GM23338 (cell line): ENCODE measurements around the gene GPD1L. TPM values are rescaled to one million over a fixed set of nuclear protein-coding genes. Genes with fewer than 3 reads are reported as not detected.

Experiments used
- ATAC-seq: fragments of 200-7000 bp; cut with Tn5 transposase; 3 replicates; pipeline ENCODE4 v1.9.1; 2020
- DNase-seq: peaks from one replicate; pipeline ENCODE4 v3.0.0-alpha.2; 2015; ENCODE audit warnings: low spot score
- H2AFZ ChIP-seq: fragments of 200-600 bp; sonication (generic); 2 replicates; pipeline ENCODE4 v1.8.0; 2016; ENCODE audit warnings: antibody characterized with exemption, mild to moderate bottlenecking, moderate library complexity
- H3F3A ChIP-seq: fragments of 200-600 bp; sonication (generic); replicated peaks from 2 replicates; pipeline ENCODE4 v1.8.0; 2017; ENCODE audit warnings: antibody characterized with exemption, mixed run types, low read depth
- H3K27ac ChIP-seq: fragments of 200-600 bp; sonication (generic); 2 replicates; pipeline ENCODE4 v1.6.1; 2016; ENCODE audit warnings: low read depth
- H3K27me3 ChIP-seq: fragments of 200-600 bp; sonication (generic); 2 replicates; pipeline ENCODE4 v1.8.0; 2016; ENCODE audit warnings: mild to moderate bottlenecking, mixed run types, moderate library complexity; ENCODE audit not compliant: insufficient read depth
- H3K36me3 ChIP-seq: fragments of 200-600 bp; sonication (generic); 2 replicates; pipeline ENCODE4 v1.8.0; 2016; ENCODE audit warnings: mild to moderate bottlenecking; ENCODE audit not compliant: insufficient read depth
- H3K4me1 ChIP-seq: fragments of 200-600 bp; sonication (generic); 2 replicates; pipeline ENCODE4 v1.8.0; 2016; ENCODE audit warnings: mild to moderate bottlenecking, moderate library complexity; ENCODE audit not compliant: insufficient read depth
- H3K4me2 ChIP-seq: fragments of 200-600 bp; sonication (generic); 2 replicates; pipeline ENCODE4 v1.7.1; 2017; ENCODE audit warnings: mixed run types
- H3K4me3 ChIP-seq: fragments of 200-600 bp; sonication (generic); 2 replicates; pipeline ENCODE4 v1.6.1; 2016; ENCODE audit warnings: mixed run types
- H3K79me2 ChIP-seq: fragments of 200-600 bp; sonication (generic); replicated peaks from 2 replicates; pipeline ENCODE4 v1.8.0; 2017; ENCODE audit warnings: mild to moderate bottlenecking; ENCODE audit not compliant: insufficient read depth
- H3K9me2 ChIP-seq: fragments of 200-600 bp; sonication (generic); 2 replicates; pipeline ENCODE4 v1.8.0; 2017; ENCODE audit not compliant: insufficient read depth
- H4K20me1 ChIP-seq: fragments of 200-600 bp; sonication (generic); replicated peaks from 2 replicates; pipeline ENCODE4 v1.8.0; 2017; ENCODE audit warnings: mild to moderate bottlenecking; ENCODE audit not compliant: insufficient read depth
- H3K27ac Mint-ChIP-seq: 2 replicates; pipeline ENCODE4 v1.8.0; 2020; ENCODE audit warnings: inconsistent platforms, mild to moderate bottlenecking, moderate library complexity, mixed read lengths
- H3K27me3 Mint-ChIP-seq: 3 replicates; pipeline ENCODE4 v1.8.0; 2022; ENCODE audit warnings: low read depth, mild to moderate bottlenecking, moderate library complexity, mixed read lengths, inconsistent platforms; ENCODE audit not compliant: insufficient read depth, poor library complexity
- H3K36me3 Mint-ChIP-seq: 3 replicates; pipeline ENCODE4 v1.8.0; 2021; ENCODE audit warnings: low read depth, mild to moderate bottlenecking, inconsistent platforms, moderate library complexity, mixed read lengths
- H3K4me1 Mint-ChIP-seq: 3 replicates; pipeline ENCODE4 v1.8.0; 2020; ENCODE audit warnings: mild to moderate bottlenecking, inconsistent platforms, mixed read lengths
- H3K4me3 Mint-ChIP-seq: 3 replicates; pipeline ENCODE4 v1.8.0; 2021; ENCODE audit warnings: moderate library complexity, mild to moderate bottlenecking, inconsistent platforms, mixed read lengths
- H3K9me3 Mint-ChIP-seq: 3 replicates; pipeline ENCODE4 v1.8.0; 2020; ENCODE audit warnings: moderate library complexity, mild to moderate bottlenecking, inconsistent platforms, mixed read lengths
- CREB1 ChIP-seq: fragments of 250-450 bp; sonication (Bioruptor Pico); IDR thresholded peaks from 2 replicates; pipeline ENCODE4 v1.5.0; 2020; ENCODE audit warnings: low read depth, mild to moderate bottlenecking, moderate library complexity
- CTCF ChIP-seq, 2 experiments: fragments of 200-600 bp in 1 of 2; sonication (generic) in 1 of 2; conservative IDR thresholded peaks; 2 replicates each; pipeline versions ENCODE4 v1.5.1 to v1.6.1; 2016 to 2017; ENCODE audit warnings: antibody characterized with exemption in 2 of 2, low read depth in 2 of 2, mild to moderate bottlenecking in 2 of 2, moderate library complexity in 1 of 2
- ETS1 ChIP-seq: IDR thresholded peaks from 2 replicates; pipeline ENCODE4 v1.6.1; 2016; ENCODE audit warnings: antibody characterized with exemption
- EZH2phosphoT487 ChIP-seq: fragments of 200-600 bp; sonication (generic); IDR thresholded peaks from one replicate; pipeline ENCODE4 v1.8.1; 2018; ENCODE audit warnings: antibody characterized with exemption; ENCODE audit not compliant: unreplicated experiment
- JUNB ChIP-seq: IDR thresholded peaks from one replicate; pipeline ENCODE4 v1.6.1; 2016; ENCODE audit warnings: antibody characterized with exemption; ENCODE audit not compliant: unreplicated experiment
- NANOG ChIP-seq: IDR thresholded peaks from 2 replicates; pipeline ENCODE4 v1.6.1; 2016; ENCODE audit warnings: antibody characterized with exemption, borderline replicate concordance
- POLR2AphosphoS5 ChIP-seq: IDR thresholded peaks from 2 replicates; pipeline ENCODE4 v1.6.1; 2016; ENCODE audit warnings: antibody characterized with exemption, low read depth
- STAT1 ChIP-seq: IDR thresholded peaks from one replicate; pipeline ENCODE4 v1.6.1; 2016; ENCODE audit warnings: antibody characterized with exemption; ENCODE audit not compliant: unreplicated experiment
- ZNF114 ChIP-seq: fragments of 250-450 bp; sonication (Bioruptor Pico); IDR thresholded peaks from 2 replicates; pipeline ENCODE4 v1.5.0; 2020; ENCODE audit warnings: mild to moderate bottlenecking, moderate library complexity
- ZNF462 ChIP-seq: fragments of 250-450 bp; sonication (Bioruptor Pico); IDR thresholded peaks from 2 replicates; pipeline ENCODE4 v1.5.0; 2020; ENCODE audit warnings: mild to moderate bottlenecking, moderate library complexity
- polyA plus RNA-seq: library from polyadenylated mRNA; unstranded; fragments of >200 nt; fragmentation: Nextera tagmentation; extraction: Ambion mirVana; gene quantifications from 2 replicates; pipeline ENCODE4 v1.2.1, GENCODE V29; 2016
- total RNA-seq: library from RNA; depleted of rRNA; stranded (reverse); fragments of >200 nt; shearing (Covaris generic); gene quantifications from 2 replicates; pipeline ENCODE4 v1.2.3, GENCODE V29; 2014

GPD1L gene
- total and polyA plus RNA-seq, 2 experiments from 2014 or later, result 2.0 to 6.4 TPM

GRCh38 chr3:32200490-32200889 is 94.1 kb downstream of the GPD1L start (continued):
- no peak for TF ChIP-seq NANOG
- TF ChIP-seq JUNB, result no peak
- no peak for TF ChIP-seq POLR2AphosphoS5

- Histone ChIP-seq H3K27me3 (no peaks in the 10 kb centered on the region), H3K79me2 (no peaks in the 10 kb centered on the region), H2AFZ (0 out of 2 replicates have a peak overlapping the region, but pooled peaks have one; percentile 18), H3K9me2 (no peaks in the 10 kb centered on the region; the same call in 1 of the 2 replicates), H3K4me3 (no peak overlapping the region), H3F3A (no peaks in the 10 kb centered on the region), H3K4me1 (no peaks in the 10 kb centered on the region), H4K20me1 (no peaks in the 10 kb centered on the region), H3K27ac (no peak overlapping the region), H3K4me2 (no peak overlapping the region), H3K36me3 (no peaks in the 10 kb centered on the region)
- no peak overlapping the region for H3K4me3 Mint-ChIP-seq
- no peak for ATAC-seq
- no peak for DNase-seq
- H3K27me3 Mint-ChIP-seq, result no peaks in the 10 kb centered on the region
- H3K36me3 Mint-ChIP-seq, result no peaks in the 10 kb centered on the region
- H3K9me3 Mint-ChIP-seq, result no peaks in the 10 kb centered on the region
- H3K27ac Mint-ChIP-seq, result no peak overlapping the region
- no peaks in the 10 kb centered on the region; the same call in 2 of the 3 replicates for H3K4me1 Mint-ChIP-seq
- TF ChIP-seq CREB1 (CRISPR knock-in tag) (no peak), STAT1 (no peak), NANOG (no peak), EZH2phosphoT487 (no peak), ZNF114 (CRISPR knock-in tag) (no peak), CTCF (conservative IDR thresholded peaks at IDR 0.05; ENCODE audit: low read depth in 2 of 2) (no peak), POLR2AphosphoS5 (no peak), ZNF462 (CRISPR knock-in tag) (no peak), ETS1 (no peak)
Measured at GRCh38 chr3:32200992-32201758, 94.8 kb downstream of the GPD1L start.
